OCI-M1 (cell line): ENCODE data around the gene ANKRD33B.
"Not testable (repeated sequence)": the region's sequence is repeated elsewhere in the genome, so short reads cannot be mapped to it uniquely, and the experiment has no call there.

Source experiments
- DNase-seq: peaks from one replicate; lab custom pipeline; 2025; lab: John Stamatoyannopoulos, UW

The ANKRD33B gene

DNA sequence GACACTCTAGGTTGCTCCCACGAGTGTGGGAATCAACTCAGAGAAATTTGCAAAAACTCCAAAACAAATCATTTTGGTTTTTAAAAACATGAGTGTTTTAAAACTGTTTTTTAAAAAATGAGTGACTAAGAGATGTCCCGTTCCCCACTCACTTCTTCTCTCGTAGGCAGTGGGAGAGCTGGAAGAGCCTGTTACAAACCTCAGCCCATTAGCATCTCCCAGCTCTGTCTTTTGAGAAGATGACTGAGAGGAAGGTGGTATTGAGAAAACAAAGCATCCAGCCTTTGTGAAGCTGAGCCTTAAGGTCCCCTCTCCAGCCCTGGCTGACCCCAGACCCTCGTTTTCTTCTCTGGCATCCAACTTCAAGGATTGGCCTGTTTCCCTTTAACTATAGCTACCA lies 4.7 kb upstream of the ANKRD33B start:
- DNase-seq = no peak

DNA sequence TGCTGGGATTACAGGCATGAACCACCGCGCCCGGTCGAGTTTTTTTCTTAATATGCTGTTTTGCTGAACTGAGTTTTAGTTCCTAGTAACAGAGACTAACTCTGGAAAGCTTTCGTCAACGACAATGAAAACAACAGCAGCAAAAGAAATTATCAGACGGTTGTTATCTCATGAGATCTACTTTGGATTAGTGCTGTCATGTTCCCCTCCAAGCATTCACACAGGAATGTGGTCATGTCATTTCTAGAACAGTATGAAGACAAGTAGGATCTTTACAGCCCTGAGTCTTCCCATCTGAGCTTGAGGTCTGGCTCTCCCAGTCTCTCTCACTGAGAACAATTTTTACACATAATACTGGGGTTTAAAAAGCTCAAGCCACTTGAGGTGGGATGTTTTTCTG lies 4.0 kb upstream of the ANKRD33B start:
- DNase-seq = no peak

DNA sequence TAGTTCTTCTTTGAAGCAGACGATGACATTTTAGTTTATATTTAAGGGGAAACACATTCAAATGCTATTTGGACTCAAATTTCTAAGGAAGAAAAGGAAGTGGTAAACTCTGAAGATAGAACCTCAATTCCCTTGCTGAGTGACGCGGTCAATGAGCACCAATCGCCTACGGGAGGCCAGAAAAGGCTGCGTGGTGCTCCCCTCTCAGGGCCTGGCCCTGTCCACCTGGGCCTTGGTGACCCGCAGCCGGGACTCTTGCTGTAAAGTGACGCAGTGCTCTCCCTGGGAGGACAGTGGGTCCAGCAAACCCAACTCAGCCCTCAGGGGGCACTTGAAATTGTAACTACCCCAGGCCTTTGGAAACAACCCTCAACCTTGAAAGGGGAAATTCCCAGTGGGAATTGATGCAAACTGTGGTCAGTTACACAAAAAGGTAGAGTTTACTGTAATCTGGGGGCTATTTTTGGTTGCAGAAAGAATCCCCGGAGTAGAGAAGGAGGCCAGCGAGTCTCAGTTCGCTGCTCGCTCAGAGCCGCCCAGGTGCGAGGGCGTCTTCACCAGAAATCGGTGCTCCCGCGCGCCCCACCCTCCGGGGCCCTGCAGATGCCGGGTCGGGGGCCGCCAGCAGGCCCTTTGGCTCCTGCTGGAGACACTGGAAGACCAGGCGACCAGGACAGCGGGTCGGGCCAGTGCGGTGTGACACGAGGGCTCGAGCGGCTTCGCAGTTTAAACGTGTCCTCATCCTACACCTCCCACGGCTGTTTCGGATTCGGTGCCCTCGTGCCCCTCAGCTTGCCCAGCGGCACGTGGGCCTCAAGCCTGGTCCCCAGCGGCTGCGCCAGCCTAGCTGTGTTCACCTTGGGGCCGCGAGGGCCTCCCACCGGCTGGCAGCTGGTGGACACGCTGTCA lies 1.4 kb upstream of the ANKRD33B start:
- DNase-seq = no peak

DNA sequence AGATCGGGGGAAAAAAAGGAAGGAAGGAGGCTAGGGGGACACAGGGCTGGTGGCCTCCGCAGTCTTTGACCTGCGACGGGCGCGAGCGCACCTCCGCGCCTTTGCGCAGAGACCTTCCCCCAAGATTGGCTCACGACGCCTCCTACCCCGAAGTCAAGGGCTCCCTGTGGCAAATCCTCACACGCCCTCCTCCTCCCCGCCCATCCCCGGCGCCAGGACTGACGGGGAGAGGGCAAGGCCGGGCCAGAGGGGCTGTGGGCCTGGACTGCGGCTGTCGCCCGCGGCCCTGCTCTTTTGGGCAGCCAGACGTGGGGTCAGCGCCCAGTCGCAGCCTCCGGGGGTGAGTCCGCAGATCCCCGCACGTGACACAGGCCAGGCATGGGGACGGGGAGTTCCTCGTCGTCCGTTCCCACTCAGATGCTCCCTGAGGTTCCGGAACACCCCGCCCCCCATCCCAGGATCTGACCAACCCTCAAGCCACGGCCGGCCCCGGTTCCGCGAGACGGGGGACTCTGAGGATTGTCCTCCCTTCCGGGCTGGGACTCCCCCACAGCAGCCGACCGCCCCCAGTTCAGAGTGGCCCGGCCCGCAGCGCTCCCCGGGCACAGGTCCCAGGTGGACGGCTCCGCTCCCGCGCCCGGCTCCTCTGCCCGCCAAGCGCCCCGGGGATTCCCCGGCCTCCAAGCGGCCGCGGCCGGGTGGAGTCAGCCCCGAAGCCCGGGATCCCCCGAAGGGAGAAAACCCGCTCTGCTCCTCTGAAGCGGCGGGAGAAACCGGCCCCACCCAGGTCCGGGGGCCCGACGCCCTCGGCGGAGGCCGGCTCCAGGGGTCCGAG lies 543 bp upstream of the ANKRD33B start:
- DNase-seq = no peak

DNA sequence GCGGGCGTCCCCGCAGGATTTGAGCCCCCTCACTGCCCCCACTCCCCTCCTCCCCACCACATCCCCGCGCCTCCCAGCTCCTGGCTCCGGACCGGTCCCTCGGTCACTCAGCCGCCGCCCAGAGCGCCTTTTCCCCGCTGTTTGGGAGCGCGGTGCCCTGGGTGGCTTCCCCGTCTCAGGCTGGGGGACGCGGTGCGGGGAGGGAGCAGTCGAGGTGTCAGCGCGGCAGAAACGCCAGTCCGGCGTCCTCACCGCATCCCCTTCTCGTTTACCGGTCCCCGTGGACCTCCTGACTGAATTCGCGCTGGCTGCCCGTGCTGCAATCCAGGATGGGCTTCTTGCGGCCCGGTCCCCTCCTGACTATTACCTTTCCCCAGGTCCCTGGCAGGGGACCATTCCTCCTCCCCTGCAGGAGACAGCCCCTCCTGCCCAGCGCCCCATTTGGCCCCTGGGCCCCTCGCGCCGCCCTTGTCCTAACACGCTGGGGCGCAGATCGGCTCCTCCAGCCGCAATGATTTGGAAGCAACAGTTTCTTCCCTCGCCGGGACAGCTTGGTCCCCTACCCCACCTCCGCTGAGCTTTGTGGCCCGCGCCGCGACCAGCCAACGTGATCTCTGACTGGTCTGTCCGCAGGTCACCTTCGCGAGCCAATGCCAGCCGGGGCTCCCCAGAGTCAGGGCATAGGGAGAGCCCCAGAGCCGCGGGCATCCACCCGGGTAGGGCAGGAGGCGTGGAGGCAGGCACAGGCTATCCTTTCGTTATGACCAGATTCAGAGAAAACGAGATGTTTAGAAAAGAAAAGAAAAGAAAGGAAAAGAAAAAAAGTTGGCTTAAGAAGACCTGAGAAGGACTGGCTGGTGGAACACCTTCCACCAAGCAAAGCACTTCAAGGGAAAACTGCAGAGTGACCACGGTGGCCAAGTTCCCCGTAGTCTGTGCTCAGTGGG lies 1.2 kb downstream of the ANKRD33B start:
- no peak for DNase-seq

DNA sequence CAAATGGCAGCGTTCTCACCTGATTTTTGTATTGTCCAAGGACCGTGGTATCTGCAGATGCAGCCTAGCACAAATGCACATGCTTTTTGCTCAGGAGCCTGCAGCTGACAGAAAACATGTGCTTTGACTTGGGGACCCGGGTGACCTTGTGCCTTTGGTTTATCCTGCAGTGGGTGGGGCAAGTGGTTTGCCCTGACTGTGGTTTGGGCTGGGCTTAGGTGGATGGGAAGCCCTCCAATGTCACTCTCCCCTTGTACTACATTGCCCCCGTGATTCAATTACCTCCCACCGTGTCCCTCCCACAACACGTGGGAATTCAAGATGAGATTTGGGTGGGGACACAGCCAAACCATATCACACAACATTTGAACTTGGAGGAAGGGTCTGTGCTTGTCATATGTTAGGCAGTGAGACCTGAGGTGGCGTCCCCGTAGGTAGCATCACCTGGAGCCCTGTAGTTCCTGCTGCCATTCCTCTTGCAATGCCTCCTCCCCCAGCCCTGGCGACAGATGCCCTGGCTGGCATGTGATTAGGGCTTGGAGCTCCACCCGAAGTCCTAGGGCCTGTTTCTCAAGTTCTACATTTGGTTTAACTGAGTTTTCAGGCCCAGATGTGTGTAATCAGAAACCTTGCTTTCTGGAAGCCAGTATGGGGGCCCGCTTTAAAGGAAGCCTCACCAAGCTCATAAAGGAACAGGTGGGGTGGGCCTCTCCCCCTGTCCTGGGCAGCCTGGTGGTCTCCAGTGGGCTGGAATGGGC lies 2.1 kb downstream of the ANKRD33B start:
- no peak for DNase-seq

DNA sequence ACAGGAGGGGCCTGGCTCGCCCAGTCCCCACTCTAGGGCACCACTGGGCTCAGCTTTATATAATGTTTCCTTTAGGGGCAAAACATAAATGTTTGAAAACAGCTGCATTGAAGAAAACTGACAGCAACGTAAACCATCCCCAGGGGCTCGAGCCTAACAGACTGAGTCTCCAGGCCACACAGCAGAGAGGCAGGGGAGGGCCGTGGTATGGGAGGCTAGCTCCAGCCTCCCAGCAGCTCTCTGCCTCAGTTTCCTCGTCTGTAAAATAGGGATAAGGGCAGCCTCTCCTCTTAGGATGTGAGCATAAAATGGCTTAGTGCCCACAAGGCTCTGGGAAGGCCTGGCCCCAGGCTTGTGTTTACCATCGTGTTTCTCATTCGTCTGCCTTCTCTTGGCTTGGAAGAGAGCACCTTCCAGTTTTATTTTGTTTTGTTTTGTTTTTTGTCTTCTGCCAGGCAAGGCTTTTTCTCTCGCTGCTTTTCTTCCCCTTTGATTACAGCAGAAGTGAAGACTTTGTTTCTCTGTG lies 2.7 kb downstream of the ANKRD33B start:
- no peak for DNase-seq

DNA sequence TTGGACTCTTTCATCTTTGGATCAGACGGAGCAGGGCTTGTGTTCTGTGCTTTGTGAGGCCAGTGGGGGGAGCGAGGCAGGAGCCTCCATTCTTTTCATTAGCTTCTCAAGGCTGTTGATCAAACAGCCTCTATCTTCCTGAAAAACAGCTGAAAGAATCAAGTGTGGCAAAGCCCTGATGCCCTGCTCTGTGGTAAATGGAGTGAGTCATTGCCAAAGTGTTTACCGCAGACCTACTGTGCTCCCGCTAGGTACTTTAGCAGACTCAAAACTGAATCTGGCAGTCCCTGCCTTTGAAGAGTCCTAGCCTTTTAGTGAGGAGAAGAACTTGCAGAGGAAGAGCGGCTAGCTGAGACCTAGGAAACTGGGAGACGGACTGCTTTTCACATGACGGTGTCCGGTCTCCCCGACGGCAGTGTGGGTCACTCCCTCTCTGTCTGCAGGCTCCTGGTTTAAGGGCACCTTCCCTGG lies 3.3 kb downstream of the ANKRD33B start:
- no peak for DNase-seq

DNA sequence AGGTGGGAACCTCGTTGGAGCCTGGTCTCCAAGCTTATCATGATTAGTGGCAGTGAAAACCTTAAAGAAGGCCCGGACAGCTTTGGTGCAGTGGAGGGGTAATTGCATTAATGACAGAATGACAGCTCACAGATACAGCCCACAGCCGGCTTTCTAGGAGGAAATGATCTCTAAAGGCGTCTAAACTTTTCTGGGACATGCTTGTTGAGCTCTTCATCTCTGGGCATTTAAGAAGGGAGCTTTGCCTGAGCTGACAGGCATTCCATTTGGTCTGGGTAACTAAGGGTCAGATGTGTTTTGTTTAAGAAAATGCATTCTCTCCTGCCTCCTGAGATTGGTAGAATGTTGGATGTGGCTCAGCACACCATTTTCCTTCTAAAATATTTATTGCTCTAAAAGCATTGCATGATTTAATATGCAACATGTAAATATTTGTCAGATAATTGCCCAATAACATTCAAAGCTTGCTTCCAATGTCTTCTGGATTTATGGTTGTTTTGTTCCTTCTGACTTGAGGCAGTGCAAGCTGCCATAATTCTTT lies 4.0 kb downstream of the ANKRD33B start:
- no peak for DNase-seq

DNA sequence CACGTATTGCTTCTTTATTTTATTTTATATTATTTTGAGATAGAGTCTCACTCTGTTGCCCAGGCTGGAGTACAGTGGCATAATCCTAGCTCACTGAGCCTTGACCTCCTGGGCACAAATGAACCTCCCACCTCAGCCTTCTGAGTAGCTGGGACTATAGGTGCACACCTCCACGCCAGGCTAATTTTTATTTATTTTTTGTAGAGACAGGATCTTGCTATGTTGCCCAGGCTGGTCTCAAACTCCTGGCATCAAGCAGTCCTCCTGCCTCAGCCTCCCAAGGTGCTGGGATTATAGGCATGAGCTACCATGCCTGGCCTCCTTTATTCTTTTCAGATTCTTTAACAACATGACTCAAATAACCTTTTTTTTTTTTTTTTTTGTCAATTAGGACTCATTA lies 6.7 kb downstream of the ANKRD33B start:
- not testable (repeated sequence) for DNase-seq

DNA sequence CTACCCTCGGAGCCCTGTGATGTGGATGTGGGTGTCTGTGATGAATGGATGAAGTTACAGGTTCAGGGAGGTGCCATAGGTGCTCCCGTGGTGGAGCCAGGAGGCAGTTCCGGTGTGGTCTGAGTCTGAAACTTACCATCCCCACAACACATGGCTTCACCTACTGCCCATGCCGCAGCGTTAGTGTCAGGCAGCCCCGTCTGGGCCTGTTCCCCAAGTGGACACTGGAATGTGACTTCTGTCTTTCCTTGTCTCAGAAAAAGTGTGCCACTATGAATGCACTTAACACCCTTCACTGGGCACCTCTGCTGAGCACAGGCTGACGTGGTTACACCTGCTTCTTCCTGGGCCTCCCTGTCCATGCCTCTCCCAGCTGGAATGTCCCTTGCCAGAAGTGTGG lies 8.6 kb downstream of the ANKRD33B start:
- DNase-seq = no peak

DNA sequence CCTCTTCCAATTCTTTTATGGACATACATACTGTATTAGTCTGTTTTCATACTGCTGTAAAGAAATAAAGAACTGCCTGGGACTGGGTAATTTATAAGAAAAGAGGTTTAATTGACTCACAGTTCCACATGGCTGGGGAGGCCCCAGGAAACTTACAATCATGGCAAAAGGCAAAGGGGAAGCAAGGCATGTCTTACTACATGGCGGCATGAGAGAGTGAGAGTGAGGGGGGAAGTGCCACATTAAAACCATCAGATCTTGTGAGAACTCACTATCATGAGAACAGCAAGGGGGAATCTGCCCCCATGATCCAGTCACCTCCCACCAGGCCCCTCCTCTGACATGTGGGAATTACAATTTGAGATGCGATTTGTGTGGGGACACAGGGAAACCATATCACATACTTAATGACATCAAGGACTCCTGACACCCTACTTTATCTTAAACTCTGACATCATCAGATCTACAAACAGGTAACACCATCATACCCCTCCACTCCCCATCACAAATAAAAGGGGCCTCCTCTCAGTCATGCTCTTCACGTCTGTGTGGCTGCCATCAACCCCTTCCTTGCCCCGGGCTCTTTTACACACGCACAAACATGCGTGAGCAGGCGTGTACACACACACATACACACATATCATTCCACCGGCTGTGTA lies 9.7 kb downstream of the ANKRD33B start:
- no peak for DNase-seq

DNA sequence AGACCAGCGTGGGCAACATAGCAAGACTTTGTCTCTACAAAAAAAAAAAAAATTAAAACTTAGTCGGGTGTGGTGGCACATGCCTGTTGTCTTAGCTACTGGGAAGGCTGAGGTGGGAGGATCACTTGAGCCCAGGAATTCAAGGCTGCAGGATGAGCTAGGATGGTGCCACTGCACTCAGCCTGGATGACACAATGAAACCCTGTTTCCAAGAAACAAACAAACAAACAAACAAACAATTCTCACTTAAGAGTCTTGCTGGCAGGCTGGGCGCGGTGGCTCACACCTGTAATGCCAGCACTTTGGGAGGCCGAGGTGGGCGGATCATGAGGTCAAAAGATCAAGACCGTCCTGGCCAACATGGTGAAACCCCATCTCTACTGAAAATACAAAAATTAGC lies 11.0 kb downstream of the ANKRD33B start:
- DNase-seq = not testable (repeated sequence)

DNA sequence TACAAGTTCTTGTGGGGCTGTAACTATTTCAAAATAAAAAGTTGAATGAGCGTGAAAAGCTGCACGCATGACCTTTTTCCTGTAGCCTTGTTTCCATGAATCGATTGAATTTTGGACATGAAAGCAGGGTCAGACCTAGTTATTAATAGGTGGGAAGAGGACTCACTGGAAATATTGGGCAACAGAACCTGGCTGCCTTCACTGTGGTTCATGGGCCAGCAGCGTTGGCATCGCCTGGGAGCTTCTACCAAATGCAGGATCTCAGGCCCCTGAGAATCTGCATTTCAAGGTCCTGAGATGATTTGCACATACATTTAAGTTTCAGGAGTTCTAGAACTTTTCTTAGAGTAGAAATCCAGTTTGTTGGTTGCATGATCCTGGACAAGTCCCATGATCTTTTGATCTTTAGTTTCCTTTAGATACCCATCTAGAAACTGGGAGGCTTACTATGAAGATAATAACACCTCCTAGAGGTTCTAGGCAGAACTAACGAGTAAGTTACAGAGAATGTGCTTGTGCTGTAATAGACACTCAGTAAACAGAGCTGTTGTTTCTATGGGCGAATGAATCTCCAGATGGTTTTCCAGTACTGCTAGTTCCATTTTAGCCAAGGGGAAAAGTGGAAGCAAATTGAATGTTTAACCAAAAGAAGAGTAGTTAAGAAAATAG lies 12.4 kb downstream of the ANKRD33B start:
- DNase-seq = peak; percentile 29

DNA sequence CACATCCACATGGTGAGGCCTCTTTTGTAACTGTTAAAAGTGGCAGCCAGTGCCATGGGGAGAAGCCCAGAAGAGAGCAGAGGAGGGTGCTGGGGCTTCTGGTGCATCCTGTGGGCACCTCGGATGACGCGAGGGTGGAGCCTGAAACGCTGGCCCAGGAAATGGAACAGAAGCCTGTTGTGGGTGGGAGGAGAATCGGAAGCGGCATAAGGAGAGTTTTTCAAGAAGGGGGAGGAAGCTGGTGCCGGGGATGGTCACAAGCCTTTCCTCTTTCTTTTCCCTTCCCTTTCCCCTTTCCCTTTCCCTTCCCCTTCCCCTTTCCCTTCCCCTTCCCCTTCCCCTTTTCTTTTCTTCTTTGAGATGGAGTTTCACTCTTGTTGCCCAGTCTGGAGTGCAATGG lies 12.9 kb downstream of the ANKRD33B start:
- DNase-seq = no peak

DNA sequence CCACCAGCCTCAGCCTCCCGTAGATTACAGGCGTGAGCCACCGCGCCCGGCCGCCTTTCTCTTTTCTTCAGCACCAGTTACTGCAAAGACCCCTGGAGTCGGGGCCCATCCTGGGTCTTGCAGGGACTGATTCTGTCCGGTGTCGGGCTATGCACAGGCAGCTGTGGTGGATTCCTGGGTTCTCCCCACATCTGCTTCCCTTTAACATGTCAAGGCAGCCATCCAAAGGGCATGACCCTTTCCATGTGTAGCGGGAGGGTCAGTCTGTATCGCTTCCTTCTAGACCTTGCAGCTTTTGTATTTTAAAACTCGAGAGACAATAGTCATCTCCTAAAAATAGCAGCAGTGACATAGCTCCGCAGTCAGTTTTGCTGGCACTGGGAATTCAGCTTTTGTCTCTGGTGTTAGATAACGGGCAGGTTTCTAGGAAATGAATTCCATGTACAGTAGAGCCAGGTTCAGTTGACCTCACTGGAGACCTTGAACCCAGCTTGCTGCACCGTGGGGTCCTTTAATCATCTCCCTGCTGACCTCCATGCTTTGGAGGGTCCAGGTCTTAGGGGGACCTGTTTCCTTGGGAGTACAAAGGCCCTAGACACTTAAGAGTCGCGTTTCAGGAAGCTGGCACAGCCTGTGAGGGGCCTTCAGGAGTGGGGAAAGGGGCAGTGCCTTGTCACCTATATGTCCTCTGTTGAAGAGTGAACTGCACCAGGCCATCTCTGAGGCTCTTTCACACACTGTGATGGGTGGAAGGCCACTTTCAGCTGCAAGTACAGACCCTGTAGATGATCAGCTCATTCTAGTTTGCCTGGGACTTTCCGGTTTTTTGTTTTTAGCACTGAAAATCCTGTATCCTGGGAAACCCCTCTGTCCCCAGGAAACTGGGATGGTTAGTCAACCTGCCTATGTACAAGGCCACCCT lies 13.8 kb downstream of the ANKRD33B start:
- no peak for DNase-seq

DNA sequence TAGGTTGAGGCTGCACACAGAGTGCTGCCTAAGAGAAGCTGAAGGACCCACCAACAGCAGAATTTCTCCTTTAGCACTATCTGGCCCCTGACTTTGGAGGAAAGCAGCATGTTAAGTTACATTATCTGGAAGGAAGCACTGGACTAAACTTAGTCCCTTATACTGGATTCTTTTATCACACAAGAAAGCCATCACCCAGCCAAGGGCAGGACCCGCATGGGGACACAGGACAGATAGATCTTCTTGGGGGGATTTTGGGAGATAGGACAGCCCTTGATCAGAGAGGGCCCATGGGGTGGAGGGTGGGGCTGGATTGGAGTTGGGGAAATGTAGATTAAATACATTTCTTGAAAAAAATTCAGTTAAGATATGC lies 14.4 kb downstream of the ANKRD33B start:
- no peak for DNase-seq

DNA sequence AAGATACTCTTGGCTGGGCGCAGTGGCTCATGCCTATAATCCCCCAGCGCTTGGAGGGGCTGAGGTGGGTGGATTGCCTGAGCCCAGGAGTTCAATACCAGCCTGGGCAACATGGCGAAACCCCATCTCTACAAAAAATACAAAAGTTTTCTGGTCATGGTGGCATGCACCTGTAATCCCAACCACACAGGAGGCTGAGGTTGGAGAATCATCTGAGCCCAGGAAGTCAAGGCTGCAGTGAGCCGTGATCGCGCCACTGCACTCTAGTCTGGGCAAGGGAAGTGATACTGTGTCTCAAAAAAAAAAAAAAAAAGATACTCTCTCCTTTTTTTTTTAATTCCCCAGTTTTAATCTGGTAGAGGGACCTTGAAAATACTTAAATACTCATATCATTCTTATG lies 15.0 kb downstream of the ANKRD33B start:
- DNase-seq = no peak
